ENCODE results near the gene ZNF628.

Gene ZNF628

DNA sequence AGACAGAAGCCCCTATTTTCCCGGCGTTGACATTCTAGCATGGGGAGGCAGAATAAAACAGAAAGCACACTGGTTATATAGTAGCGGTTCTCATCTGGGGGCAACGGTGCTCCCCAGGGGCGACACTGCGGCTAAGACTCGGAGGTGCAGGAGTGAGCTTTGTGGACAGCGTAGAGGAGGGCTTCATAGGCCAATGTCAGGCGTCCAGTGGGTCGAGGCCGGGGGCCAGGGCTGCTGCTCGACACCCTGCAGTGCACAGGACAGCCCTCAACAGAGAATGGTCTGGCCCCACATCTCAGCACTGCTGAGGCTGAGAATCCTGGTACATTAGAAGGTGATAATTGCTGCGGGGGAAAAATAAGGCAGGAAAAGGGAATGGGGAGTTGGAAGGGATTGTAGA, 1.5 kb downstream of the ZNF628 start:
- TF ChIP-seq CTCF (IDR thresholded peaks at IDR 0.05; ENCODE audit: low read depth, low read length), result no peak
- no peak for DNase-seq (ENCODE audit: extremely low read depth, low read depth)

- no peak for TF ChIP-seq CTCF (IDR thresholded peaks at IDR 0.05; ENCODE audit: low read depth, low read length)
These were observed 1.9 kb downstream of the ZNF628 start for GRCh38 chr19:55478364-55478763.

GRCh38 chr19:55479045-55479444, 2.6 kb downstream of the ZNF628 start:
- no peak for TF ChIP-seq CTCF (IDR thresholded peaks at IDR 0.05; ENCODE audit: low read depth, low read length)
- no peak for DNase-seq (ENCODE audit: extremely low read depth, low read depth)

More at GRCh38 chr19:55478364-55478763, 1.9 kb downstream of the ZNF628 start:
- no peak for DNase-seq (ENCODE audit: extremely low read depth, low read depth)

DNA sequence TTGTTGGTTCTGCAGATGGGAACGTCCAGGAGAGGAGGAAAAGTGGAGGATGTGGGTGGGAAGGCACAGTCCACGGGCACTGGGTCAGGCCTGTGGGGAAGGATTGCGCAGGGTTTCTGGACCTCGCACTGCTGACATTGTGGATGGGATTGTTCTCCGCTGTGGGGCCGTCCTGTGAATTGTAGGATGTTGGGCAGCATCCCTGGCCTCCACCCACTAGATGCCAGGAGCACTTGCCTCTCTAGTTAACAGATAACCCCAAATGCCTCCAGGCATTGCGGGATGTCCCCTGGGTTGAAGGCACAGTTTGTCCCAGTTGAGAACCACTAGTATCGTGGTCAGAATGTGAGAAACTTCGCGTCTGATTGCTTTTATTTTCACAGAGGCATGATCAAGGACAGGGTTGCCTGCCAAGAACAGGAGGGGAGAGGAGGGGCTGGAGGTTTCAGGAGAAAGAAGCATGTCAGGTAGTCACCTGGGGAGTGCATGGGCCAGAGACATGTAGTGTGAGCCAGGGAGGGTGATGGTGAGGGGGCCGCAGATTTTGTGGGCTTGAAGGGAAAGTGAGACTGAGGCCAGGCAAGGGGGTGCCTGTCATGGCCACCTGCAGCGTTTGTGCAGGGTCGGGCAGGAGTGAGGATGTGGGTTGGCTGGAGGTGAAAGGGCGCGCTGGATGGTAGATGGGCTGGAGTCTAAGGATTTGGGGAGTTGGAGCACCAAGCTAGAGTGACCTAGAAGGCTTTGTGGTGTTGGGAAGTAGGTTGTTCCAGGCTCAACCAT, 3.2 kb downstream of the ZNF628 start:
- DNase-seq (ENCODE audit: extremely low read depth, low read depth), result no peak

GRCh38 chr19:55481148-55481793, 4.9 kb downstream of the ZNF628 start:
- DNase-seq (ENCODE audit: extremely low read depth, low read depth), result no peak
- no peak for TF ChIP-seq CTCF (IDR thresholded peaks at IDR 0.05; ENCODE audit: low read depth, low read length)

More for the DNA sequence above, 3.2 kb downstream of the ZNF628 start:
- TF ChIP-seq CTCF (IDR thresholded peaks at IDR 0.05; ENCODE audit: low read depth, low read length), result no peak

GRCh38 chr19:55481794-55482155, 5.4 kb downstream of the ZNF628 start:
- DNase-seq (ENCODE audit: extremely low read depth, low read depth), result no peak
- no peak for TF ChIP-seq CTCF (IDR thresholded peaks at IDR 0.05; ENCODE audit: low read depth, low read length)

Measured in AG09319 (cell line).